Uterus (tissue), 4 donors: ENCODE measurements around the gene CNST. TPM values are rescaled to one million over a fixed set of nuclear protein-coding genes. Genes with fewer than 3 reads are reported as not detected.
"Not testable (repeated sequence)": the region's sequence is repeated elsewhere in the genome, so short reads cannot be mapped to it uniquely, and the experiment has no call there.

Experiments
- DNase-seq, 2 donors: peaks; one replicate each; pipeline ENCODE4 v3.0.0-alpha.2; 2019 to 2020
- H3K27ac ChIP-seq, 2 donors: fragments of 200-600 bp; sonication (generic); 1 replicate in 1 of 2; 2 replicates in 1 of 2; pipeline ENCODE4 v1.5.1; 2016 to 2018
- H3K27me3 ChIP-seq, 2 donors: fragments of 200-600 bp; sonication (generic); one replicate each; pipeline ENCODE4 v1.5.1; 2018 to 2019; ENCODE audit warnings: control low read depth in 1 of 2
- H3K36me3 ChIP-seq, 2 donors: fragments of 200-600 bp; sonication (generic); one replicate each; pipeline ENCODE4 v1.5.1; 2019; ENCODE audit warnings: control low read depth in 1 of 2
- H3K4me1 ChIP-seq, 2 donors: fragments of 200-600 bp; sonication (generic); one replicate each; pipeline ENCODE4 v1.5.1; 2018 to 2019; ENCODE audit warnings: control low read depth in 1 of 2
- H3K4me3 ChIP-seq, 2 donors: fragments of 200-600 bp; sonication (generic); 1 replicate in 1 of 2; 2 replicates in 1 of 2; pipeline ENCODE4 v1.5.1; 2018 to 2019; ENCODE audit warnings: mild to moderate bottlenecking in 1 of 2
- H3K9me3 ChIP-seq, 2 donors: fragments of 200-600 bp; sonication (generic); one replicate each; pipeline ENCODE4 v1.5.1; 2019; ENCODE audit warnings: control low read depth in 1 of 2
- POLR2A ChIP-seq, 2 donors: fragments of 450-650 bp; IDR thresholded peaks; one replicate each; pipeline ENCODE4 v1.6.1; 2016; ENCODE audit warnings: antibody characterized with exemption in 2 of 2, mild to moderate bottlenecking in 1 of 2, moderate library complexity in 1 of 2
- intact Hi-C: fragments of 100-400 bp; cut with DNase I; formaldehyde crosslinking; loops from one replicate; pipeline ENCODE4 v1.15.1; 2023; ENCODE audit warnings: low total_unique reads
- total RNA-seq, 4 donors: library from RNA; depleted of rRNA in 3 of 4; stranded (reverse); fragments of >200 nt in 3 of 4; gene quantifications; one replicate each; pipeline versions ENCODE4 v1.1.0 to v1.2.4, GENCODE V29; 2014 to 2023
- TF ChIP-seq, protein P1 (sequence below), 4 experiments: fragments of 200-600 bp in 2 of 4; fragments of 450-650 bp in 2 of 4; sonication (generic) in 2 of 4; IDR thresholded peaks; one replicate each; pipeline ENCODE4 v1.5.1; 2016 to 2019; ENCODE audit warnings: antibody characterized with exemption in 4 of 4, mild to moderate bottlenecking in 2 of 4, moderate library complexity in 1 of 4
- donor health status: DM: yes; HTN: yes; CAD: no.

CNST gene
- total RNA-seq, 4 donors from 2014 or later = 19.7 to 31.0 (median 29.2) TPM

DNA sequence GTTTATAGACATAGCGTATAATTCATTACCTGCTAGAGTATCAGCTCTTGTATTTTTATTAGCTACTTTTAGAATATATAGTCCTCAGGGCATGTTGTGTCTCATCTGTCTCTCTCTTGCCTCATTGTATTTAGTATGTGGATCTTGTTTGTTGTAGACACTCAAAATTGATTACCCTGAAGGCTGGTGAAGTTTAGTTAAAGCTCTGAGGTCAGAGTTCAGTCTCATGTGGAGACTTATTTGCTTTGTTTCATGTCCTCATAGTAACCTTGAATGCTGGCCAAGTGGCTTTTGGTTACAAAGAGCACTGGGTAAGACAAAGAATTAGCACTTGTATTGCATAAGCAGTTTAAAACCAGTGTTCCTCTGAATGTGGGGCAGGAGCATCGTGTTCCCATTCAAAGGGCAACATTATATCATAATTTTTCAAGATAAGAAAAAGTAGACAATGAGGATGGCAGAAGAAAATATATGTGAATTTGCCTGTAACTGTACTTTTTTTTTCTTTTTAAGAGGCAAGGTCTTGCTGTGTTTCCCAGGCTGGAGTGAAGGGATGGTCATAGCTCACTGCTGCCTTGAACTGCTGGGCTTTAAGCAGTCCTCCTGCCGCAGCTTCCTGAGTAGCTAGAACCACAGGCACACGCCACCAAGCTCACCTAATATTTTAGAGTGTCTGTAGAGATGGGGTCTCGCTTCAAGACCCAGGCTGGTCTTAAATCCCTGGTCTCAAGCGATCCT lies 17.4 kb downstream of the CNST start:
- Histone ChIP-seq H3K27me3 (no peaks in the 10 kb centered on the region), H3K4me1 (peaks cover 0 to 14% of the 10 kb centered on the region in 2 donors), H3K27ac (peak overlapping the region; percentile 6 to 50), H3K9me3 (no peaks in the 10 kb centered on the region), H3K36me3 (no peaks in the 10 kb centered on the region), H3K4me3 (no peak overlapping the region)
- DNase-seq = peak in 1 of 2 donors; percentile 61
- intact Hi-C loops = no loop called here
- TF ChIP-seq, protein P1, sequence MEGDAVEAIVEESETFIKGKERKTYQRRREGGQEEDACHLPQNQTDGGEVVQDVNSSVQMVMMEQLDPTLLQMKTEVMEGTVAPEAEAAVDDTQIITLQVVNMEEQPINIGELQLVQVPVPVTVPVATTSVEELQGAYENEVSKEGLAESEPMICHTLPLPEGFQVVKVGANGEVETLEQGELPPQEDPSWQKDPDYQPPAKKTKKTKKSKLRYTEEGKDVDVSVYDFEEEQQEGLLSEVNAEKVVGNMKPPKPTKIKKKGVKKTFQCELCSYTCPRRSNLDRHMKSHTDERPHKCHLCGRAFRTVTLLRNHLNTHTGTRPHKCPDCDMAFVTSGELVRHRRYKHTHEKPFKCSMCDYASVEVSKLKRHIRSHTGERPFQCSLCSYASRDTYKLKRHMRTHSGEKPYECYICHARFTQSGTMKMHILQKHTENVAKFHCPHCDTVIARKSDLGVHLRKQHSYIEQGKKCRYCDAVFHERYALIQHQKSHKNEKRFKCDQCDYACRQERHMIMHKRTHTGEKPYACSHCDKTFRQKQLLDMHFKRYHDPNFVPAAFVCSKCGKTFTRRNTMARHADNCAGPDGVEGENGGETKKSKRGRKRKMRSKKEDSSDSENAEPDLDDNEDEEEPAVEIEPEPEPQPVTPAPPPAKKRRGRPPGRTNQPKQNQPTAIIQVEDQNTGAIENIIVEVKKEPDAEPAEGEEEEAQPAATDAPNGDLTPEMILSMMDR (IDR thresholded peaks at IDR 0.05) = no peak
- TF ChIP-seq POLR2A (IDR thresholded peaks at IDR 0.05) = no peak

GRCh38 chr1:246587032-246587431 lies 20.8 kb downstream of the CNST start:
- intact Hi-C loops = no loop called here
- TF ChIP-seq, protein P1 (IDR thresholded peaks at IDR 0.05) = no peak
- TF ChIP-seq POLR2A (IDR thresholded peaks at IDR 0.05) = no peak
- H3K4me3 ChIP-seq = no peak overlapping the region
- H3K9me3 ChIP-seq = no peaks in the 10 kb centered on the region
- DNase-seq = no peak
- H3K27ac ChIP-seq = peak overlapping the region; percentile 12 to 68
- H3K27me3 ChIP-seq = no peaks in the 10 kb centered on the region
- peaks cover 0 to 4% of the 10 kb centered on the region in 2 donors for H3K4me1 ChIP-seq
- no peaks in the 10 kb centered on the region for H3K36me3 ChIP-seq

GRCh38 chr1:246587606-246588005 lies 21.4 kb downstream of the CNST start:
- Histone ChIP-seq H3K27me3 (no peaks in the 10 kb centered on the region), H3K36me3 (no peaks in the 10 kb centered on the region), H3K4me3 (no peak overlapping the region), H3K9me3 (no peaks in the 10 kb centered on the region), H3K4me1 (peaks cover 0 to 4% of the 10 kb centered on the region in 2 donors), H3K27ac (peak overlapping the region; percentile 12 to 68)
- TF ChIP-seq, protein P1 (IDR thresholded peaks at IDR 0.05) = no peak
- TF ChIP-seq POLR2A (IDR thresholded peaks at IDR 0.05) = no peak
- intact Hi-C loops = no loop called here
- DNase-seq = no peak

DNA sequence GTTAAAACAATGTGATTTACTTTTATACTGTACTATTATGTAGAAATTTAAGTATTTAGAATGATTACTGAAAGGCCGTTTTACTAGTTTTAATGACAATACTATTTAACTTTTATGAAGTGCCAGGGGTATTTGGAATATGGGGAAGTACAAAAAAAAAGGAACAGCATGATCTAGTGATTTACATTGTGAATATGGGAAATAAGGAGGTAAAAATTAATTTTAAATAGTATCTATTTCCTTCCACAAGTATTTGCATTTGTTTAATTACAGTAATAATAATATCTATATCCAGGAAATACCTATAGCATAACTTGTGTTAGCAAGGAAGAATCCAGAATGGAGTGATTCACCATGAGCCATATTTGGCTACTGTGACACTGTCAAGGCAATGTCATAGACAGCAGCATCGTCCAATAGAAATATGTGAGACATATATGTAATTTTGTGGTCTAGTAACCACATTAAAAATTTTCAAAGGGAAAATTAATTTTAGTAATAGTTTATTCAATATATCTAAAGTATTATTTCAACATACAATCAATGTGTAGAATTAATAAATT lies 22.0 kb downstream of the CNST start:
- peak overlapping the region in 1 of 2 donors; percentile 68 for H3K27ac ChIP-seq
- no peak for TF ChIP-seq POLR2A (IDR thresholded peaks at IDR 0.05)
- TF ChIP-seq, protein P1 (IDR thresholded peaks at IDR 0.05) = no peak
- H3K4me1 ChIP-seq = peaks cover 0 to 4% of the 10 kb centered on the region in 2 donors
- no peaks in the 10 kb centered on the region for H3K36me3 ChIP-seq
- H3K27me3 ChIP-seq = no peaks in the 10 kb centered on the region
- intact Hi-C loops = no loop called here
- no peaks in the 10 kb centered on the region for H3K9me3 ChIP-seq
- no peak overlapping the region for H3K4me3 ChIP-seq
- DNase-seq = no peak

GRCh38 chr1:246589919-246590318 lies 23.7 kb downstream of the CNST start:
- H3K4me1 ChIP-seq, H3K27ac ChIP-seq, intact Hi-C loops, DNase-seq, H3K9me3 ChIP-seq, H3K4me3 ChIP-seq, H3K36me3 ChIP-seq, H3K27me3 ChIP-seq: not testable (repeated sequence)
